Skeletal muscle cell (primary cell): ENCODE results near the gene TECTB.
"Not testable (repeated sequence)": the region's sequence is repeated elsewhere in the genome, so short reads cannot be mapped to it uniquely, and the experiment has no call there.

Experiments used
- DNase-seq: peaks from one replicate; pipeline ENCODE4 v3.0.0-alpha.2; 2010; ENCODE audit warnings: low read depth
- H3K4me3 ChIP-seq: 2 replicates; pipeline ENCODE4 v1.5.1; 2011; ENCODE audit warnings: low read depth, mild to moderate bottlenecking, control low read depth, low read length, moderate library complexity

Gene TECTB

DNA sequence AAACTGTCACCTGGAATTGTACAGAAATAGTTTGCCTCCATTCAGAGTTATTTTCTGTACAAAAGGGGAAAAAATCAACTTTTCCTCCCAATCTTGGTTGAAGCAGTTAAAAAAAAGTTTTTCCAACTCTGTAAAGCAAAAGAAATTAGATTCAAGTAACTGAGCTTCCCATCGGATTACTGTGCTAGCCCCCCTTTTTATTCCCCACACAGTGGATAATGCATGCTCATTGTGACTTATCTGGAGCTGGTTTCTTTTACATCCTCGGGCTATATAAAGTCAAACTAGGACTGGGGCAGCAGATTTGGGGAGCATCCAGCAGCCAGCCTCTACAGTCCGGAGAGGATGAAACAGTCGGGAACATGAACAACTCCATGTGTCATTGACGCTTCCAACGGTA is at the start of gene TECTB:
Gene TECTB (plus strand): TSS at position 301 of the 400 bp plus-strand sequence. CDS start 335 bp downstream, outside the sequence.
- DNase-seq: no peak
- no peak within 1 kb of the TSS for H3K4me3 ChIP-seq

DNA sequence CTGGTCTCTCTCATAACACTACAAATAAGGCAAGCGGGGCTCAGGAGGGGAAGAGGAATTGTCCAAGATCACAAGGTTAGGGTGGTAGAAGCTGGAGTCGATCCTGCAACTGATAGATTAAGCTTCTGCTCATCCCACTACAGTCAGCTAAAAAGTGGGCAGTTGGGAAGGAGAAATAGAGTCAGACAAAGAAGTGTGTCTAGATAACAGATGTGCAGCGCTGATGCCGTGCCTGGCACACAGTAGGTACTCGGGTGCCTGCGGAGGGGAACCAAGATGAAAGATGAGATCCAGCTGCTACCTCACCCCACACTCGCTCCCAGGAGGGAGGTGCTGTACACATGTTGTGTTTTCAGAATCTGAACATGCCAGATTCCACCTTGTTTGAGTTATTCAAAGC is 48.1 kb upstream of the TECTB start:
- H3K4me3 ChIP-seq: no peak overlapping the region
- DNase-seq: no peak

DNA sequence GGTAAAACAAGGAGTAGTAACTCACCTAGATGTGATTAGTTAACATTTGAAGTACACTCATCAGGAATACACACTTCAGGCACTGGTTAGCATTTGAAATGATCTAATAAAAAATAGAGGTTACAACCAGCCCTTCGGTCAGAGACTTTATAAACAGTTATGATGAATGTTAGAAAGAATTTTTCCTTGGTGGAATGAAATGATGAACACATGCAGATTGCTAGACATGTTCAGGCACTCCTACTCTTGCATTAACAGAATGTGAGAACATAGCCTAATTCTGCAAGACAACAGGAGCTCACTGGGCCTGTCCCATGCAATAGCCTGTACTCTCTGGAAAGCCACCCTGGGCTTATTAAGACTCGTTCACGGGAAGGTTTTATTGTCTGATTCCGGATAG is 47.3 kb upstream of the TECTB start:
- DNase-seq: no peak

DNA sequence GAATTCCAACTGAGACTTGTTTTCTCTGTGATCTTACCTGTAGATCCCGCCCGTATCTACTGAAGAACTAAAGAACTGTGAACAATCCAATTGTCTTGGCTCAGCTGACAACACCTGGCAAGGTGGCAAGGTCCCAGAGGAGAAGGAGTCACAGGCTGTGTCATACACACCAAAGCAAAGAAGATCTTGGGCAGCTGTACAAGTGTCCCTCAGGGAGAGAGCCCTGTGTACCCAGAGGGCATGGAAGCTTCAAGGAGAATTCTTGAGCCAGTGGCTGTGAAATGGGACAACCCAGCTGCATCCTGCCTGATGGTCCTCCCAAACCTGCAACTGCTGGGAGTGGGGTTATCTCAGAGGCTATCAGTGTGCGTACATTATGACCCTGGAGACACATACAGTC is 46.7 kb upstream of the TECTB start:
- DNase-seq: no peak
- H3K4me3 ChIP-seq: no peak overlapping the region

More for the DNA sequence above, 47.3 kb upstream of the TECTB start:
- H3K4me3 ChIP-seq: no peak overlapping the region

DNA sequence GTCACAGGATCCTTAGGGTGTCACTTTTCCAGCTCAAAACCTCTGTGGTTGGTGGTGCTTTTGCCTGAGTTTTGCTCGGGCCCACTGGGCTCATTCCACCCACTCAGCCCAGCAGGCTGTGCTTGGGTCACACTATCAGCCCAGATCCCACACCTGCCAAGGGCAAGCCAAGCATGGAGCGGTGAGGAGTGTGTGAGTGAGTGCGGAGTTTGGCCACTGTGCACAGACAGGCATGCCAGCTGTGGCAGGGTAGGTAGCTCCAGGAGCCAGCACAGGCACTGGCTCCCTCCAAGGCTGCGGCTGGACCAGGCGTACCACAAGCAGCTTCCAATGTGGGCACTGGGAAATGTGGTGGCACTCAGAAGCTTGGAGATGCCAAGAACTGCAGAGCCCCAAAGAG is 43.9 kb upstream of the TECTB start:
- no peak overlapping the region for H3K4me3 ChIP-seq
- no peak for DNase-seq

DNA sequence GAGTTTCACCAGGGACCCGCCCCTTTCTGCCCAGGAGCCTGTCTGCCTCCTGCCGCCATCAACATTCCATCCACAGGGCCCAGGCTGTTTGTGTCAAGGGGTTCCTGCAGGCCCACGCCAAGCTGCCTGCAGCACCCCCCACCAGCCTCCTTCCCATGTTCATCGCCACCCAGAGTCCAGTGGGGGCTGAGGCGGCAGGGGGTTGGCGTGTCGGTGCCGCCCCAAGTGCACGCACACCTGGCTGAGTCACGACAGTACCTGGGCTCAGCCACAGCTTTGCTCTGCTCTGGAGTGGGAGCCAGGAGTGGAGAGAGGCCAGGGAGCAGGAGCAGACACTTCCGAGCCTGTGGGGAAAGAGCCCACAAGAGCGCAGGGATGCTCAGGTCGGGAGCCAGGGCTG is 42.8 kb upstream of the TECTB start:
- no peak for DNase-seq
- no peak overlapping the region for H3K4me3 ChIP-seq

DNA sequence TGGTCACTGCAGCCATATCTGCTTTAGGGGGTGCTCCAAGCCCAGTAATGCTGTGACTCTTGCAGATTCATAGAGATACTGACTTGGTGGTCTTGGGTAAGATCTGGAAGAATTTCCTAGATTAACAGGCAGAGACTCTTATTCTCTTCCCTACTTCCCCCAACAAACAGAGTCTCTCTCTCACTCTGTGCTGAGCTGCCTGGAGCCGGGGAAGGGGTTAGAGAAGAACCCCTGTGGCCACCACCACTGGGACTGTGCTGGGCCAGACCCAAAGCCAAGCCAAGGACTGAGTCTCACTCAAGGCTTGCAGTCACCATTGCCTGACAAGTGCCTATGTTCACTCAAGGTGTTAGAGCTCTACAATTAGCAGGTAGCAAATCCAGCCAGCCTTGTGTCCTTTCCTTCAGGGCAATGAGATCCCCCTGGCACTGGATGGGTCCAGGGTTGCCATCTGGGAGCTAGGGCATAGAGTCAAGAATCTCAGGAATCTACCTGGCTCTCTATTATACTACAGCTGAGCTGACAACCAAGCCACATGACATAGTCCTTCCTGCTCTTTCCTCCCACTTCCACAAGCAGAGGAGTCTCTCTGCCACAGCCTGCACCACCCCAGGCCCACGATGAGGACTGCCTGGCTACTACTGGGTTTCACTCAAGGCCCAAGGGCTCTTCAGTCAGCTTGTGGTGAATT is 41.4 kb upstream of the TECTB start:
- DNase-seq: no peak
- H3K4me3 ChIP-seq: no peak overlapping the region

DNA sequence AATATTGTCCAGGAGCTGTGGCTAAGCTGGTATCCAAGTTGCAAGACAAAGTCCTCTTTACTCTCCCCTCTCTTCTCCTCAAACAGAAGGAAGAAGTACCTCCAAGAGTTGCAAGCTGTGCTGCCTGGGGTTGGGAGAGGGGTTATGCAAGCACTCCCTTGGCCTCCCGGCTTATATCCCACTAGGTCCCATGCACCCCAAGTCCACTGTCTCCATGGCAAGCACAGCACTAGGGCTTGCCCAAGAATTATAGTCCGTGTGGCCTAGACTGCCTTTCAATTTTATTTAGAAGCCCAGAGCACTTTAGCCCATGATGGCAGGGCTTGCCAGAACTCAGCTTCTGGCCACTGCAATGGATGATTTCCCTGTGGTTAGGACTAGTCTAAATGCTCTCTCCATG is 40.4 kb upstream of the TECTB start:
- no peak for DNase-seq
- H3K4me3 ChIP-seq: no peak overlapping the region

DNA sequence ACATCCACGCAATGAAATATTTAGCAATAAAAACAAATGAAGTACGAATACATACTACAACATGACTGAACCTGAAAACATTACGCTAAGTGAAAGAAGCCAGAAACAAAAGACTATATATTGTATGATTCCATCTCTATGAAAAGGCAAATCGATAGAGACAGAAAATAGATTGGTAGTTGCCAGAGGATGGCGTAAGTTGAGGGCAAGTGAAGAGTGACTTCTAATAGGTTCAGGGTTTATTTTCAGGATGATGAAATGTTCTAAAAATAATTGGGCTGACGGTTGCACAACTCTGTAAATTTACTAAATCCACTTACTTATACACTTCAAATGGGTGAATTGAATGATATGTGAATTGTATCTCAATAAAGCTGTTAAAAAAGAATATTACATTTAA is 39.5 kb upstream of the TECTB start:
- DNase-seq: no peak
- H3K4me3 ChIP-seq: no peak overlapping the region

DNA sequence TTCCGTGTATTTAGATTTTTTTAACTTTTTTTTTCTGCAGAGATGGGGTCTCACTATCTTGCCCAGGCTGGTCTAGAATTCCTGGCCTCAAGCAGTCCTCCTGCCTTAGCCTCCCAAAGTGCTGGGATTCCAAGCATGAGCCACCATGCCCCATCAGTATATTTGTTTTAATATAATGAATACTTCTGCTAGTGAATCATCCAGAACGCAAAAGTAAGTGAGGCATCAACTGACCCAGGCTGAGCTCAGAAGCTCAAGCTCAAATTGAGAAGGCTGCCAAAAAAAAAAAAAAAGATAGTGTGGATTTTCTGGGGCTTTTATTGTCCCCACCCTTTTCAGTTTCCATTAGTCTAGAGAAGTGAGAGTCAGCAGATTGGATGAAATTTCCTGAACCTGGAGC is 39.0 kb upstream of the TECTB start:
- no peak for DNase-seq
- no peak overlapping the region for H3K4me3 ChIP-seq

DNA sequence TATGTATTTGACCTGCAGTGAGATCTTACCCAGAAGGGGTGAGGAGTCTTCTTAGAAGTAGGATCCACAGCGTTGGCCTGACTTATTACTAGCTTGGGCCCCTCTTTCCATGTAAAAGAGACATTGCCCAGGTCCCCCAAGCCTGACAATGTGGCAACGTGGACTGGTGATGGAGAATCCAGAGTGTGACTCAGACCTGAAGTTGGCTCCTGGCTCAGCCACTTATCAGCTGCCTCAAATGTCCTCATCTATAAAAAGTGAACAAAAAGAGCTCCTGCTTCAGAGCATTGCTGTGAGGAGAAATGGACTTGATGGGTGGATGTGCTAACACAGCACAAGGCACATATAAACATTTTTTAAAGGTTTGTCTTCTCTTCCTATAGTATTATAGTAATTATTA is 35.4 kb upstream of the TECTB start:
- no peak overlapping the region for H3K4me3 ChIP-seq

DNA sequence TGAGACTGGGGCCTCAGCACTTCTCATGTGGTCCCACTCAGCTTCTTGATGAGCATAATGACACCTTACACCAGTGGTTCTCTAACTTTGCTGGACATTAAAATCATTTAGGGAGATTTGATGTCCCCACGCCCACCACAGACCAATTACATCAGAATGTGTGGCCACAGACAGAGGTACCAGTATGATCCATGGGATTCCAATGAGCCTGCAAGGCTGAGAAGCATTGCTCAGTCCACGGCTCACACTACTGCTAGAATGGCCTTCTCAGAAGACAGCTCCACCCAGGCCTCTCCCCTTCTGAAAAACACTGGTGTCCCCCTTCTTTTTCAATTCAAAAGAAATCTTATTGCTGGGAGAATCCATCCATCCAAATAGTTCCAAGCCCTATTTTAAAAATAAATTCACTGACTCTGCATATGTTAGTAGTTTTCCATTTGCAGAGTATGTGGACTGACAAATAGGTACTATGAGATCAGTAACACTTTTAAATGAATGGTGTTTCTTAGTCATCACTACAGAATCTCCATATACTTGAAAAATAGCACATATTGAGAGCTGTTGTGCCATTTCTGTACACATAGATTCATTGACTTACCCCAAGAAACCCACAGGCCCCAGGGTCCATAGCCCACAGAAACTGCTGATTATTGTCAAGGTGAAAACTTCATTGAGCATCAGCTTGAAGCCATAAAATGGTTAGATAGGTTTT is 34.5 kb upstream of the TECTB start:
- DNase-seq: no peak
- H3K4me3 ChIP-seq: no peak overlapping the region

More for the DNA sequence above, 35.4 kb upstream of the TECTB start:
- DNase-seq: no peak

DNA sequence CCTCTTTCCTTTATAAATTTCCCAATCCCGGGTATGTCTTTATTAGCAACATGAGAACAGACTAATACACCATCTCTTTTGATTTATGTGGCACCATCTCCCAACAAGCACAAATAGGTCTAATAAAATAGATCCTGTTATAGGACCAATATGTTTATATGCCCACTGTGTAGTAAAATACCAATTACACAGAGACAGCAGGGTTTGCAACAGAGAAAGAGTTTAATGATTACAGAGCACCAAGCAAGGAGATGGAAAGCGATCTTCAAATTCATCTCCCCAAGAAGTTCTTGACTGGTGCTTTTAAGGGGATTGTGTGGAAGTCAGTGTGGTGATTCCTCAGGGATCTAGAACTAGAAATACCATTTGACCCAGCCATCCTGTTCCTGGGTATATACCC is 33.5 kb upstream of the TECTB start:
- no peak for DNase-seq
- H3K4me3 ChIP-seq: no peak overlapping the region

DNA sequence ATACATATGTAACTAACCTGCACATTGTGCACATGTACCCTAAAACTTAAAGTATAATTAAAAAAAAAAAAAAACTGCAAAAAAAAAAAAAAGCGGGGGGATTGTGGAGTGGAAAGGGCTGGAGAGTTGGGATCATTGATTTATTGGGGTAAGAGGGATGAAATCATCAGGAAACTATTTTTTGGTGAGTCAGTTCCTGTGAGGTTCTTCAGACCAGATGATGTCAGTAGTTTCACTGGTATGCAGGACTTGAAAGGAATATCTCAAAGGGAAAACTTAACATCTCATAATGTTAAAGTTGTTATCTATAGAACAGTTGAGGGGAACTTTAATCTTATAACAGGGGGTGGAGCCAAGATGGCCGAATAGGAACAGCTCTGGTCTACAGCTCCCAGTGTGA is 32.6 kb upstream of the TECTB start:
- no peak for DNase-seq
- H3K4me3 ChIP-seq: no peak overlapping the region

DNA sequence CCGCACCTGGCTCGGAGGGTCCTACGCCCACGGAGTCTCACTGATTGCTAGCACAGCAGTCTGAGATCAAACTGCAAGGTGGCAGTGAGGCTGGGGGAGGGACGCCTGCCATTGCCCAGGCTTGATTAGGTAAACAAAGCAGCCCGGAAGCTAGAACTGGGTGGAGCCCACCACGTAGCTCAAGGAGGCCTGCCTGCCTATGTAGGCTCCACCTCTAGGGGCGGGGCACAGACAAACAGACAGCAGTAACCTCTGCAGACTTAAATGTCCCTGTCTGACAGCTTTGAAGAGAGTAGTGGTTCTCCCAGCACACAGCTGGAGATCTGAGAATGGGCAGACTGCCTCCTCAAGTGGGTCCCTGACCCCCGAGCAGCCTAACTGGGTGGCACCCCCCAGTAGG is 32.0 kb upstream of the TECTB start:
- DNase-seq, H3K4me3 ChIP-seq: not testable (repeated sequence)

DNA sequence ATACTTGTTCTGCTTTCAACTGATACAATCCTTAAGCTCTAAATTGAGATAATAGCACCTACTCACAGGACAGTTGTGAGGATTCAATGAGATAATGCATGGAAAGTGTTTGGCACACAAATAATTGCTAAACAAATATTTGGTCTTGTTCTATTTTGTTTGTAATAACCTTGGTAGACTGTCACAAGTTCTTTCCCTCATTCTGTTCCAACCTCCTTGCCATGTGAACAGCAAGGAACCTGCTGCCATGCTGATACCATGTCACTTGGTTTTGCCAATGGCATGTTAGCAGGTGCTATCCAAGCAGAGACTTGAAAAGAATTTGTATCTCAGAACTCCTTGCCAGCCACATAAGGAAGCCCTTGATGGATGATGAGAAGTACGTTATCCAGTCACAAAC is 24.8 kb upstream of the TECTB start:
- H3K4me3 ChIP-seq: no peak overlapping the region
- no peak for DNase-seq

DNA sequence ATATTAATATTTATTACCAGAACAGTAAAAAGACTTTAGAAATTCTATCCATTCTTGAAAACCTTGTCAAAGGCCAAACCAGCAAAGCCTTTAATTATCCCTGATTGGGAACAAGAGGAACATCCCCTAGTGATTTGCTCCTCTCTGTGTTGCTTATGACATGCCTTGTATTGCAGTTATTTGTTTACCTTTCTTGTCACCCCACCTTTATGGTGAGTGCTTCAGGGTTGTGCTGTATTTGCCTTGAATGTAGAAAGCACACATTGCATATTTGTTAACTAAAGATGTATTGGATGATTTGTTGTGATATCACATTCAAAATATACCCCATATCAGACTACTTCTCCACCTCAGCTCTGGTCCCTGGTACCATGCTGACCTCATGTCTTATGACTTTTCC is 23.5 kb upstream of the TECTB start:
- no peak overlapping the region for H3K4me3 ChIP-seq
- DNase-seq: no peak

DNA sequence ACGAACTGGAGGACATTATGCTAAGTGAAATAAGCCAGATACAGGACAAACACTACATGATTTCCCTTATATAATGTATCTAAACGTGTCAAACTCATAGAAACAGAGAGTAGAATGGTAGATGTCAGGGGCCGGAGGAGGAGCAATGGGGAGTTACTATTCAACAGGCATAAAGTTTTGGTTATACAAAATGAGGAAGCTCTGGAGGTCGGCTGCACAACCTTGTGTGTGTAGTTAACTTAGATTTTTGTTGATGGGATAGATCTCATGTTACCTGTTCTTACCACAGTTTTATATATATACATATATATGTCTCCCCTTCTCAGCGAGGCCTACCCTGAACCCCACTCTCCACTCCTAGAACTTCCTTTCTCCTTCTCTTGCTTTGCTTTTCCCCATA is 22.4 kb upstream of the TECTB start:
- no peak for DNase-seq
- no peak overlapping the region for H3K4me3 ChIP-seq

DNA sequence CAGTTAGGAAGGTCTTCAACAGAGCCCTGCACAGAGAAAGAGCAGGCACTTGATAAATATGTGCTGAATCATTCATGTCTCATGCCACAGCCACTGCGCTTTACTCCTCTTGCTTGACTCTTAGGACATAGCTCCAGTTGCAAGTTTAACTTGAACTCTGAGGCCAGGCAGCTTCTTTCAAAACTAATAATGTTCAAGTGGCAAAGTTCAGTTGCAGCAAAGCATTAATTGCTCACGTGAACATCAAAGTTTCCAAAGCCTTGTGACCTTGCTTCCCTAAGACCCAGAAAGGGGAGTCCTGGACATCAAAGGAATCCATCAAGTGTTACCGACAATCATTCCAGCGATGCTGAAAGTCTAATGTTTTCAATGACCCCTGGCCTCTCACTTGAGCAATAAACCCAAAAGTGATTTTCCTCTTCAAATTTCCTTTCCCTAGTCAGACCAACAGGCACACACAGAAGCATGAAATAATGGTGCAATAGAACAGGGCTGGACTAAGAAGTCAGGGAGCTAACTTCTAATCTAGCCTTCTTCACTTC is 21.8 kb upstream of the TECTB start:
- peak; percentile 59 for DNase-seq
- no peak overlapping the region for H3K4me3 ChIP-seq

DNA sequence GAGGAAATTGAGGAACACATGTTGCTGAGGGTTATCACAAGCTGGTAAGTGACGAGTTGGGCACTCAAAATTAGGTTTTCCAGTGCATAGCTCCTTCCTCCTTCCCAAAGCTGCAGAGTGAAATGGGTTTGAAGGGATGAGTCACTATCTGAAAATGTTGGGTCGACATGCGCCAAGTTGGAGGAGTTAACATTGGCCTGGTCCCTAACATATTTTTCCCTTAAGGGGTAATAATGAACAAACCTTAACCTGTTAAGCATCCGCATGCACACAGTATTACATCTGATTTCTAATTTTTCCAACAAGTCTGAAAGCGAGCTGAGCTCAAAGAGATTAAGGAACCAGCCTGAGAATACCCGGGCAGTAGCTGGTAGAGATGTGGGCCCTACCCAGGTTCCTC is 20.7 kb upstream of the TECTB start:
- H3K4me3 ChIP-seq: no peak overlapping the region
- no peak for DNase-seq

DNA sequence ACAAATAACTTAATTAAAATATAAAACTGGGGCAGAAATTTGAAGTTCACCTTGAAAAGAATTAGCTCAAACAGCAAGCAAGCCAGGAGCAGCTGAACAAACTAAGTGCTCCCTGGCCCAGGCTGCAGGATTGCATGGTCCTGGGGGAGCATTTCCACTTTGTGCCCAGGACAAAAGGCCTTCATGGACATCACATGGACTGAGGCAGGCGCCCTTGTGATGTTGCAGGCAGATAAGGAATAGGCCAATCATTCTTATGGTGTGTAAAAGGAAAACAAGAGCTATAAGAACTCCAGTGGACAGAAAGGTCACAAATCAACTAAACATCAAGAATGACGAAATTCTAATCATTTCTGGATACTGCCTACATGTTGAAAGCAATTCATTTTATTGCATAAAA is 17.5 kb upstream of the TECTB start:
- H3K4me3 ChIP-seq: no peak overlapping the region

More for the DNA sequence above, 17.5 kb upstream of the TECTB start:
- no peak for DNase-seq
